OCI-LY3 (cell line): ENCODE measurements around the gene KCNMA1.

Experiments
- CTCF ChIP-seq: fragments of 200-600, 300-600 bp; sonication (generic); IDR thresholded peaks from 2 replicates; pipeline ENCODE4 v1.5.1; 2014; ENCODE audit warnings: antibody characterized with exemption, low read length, low read depth
- EZH2phosphoT487 ChIP-seq: fragments of 200-600 bp; shearing (Covaris generic); IDR thresholded peaks from 2 replicates; pipeline ENCODE4 v1.6.1; 2018; ENCODE audit warnings: antibody characterized with exemption, mixed run types, low read depth

GRCh38 chr10:77104459-77104980 lies 533.1 kb downstream of the KCNMA1 start:
- TF ChIP-seq CTCF (no peak), EZH2phosphoT487 (no peak)
